ENCODE results near the gene AP4E1.
"Not testable (repeated sequence)": the region's sequence is repeated elsewhere in the genome, so short reads cannot be mapped to it uniquely, and the experiment has no call there.

AP4E1 gene

GRCh38 chr15:50944672-50945071 is 36.2 kb downstream of the AP4E1 start:
- no peak for DNase-seq (ENCODE audit: low read depth in 2 of 2, low spot score in 1 of 2)

GRCh38 chr15:50945725-50946124 is 37.2 kb downstream of the AP4E1 start:
- no peak for DNase-seq (ENCODE audit: low read depth in 2 of 2, low spot score in 1 of 2)

GRCh38 chr15:50950745-50951144 is 42.3 kb downstream of the AP4E1 start:
- DNase-seq (ENCODE audit: low read depth in 2 of 2, low spot score in 1 of 2) = not testable (repeated sequence)

GRCh38 chr15:50953302-50953701 is 44.8 kb downstream of the AP4E1 start:
- no peak for DNase-seq (ENCODE audit: low read depth in 2 of 2, low spot score in 1 of 2)

- DNase-seq (ENCODE audit: low read depth in 2 of 2, low spot score in 1 of 2) = not testable (repeated sequence)
These were observed 46.4 kb downstream of the AP4E1 start for GRCh38 chr15:50954837-50955236.

- DNase-seq (ENCODE audit: low read depth in 2 of 2, low spot score in 1 of 2) = no peak
These were observed 51.2 kb downstream of the AP4E1 start for GRCh38 chr15:50959717-50960116.

GRCh38 chr15:50964075-50964474 is 55.6 kb downstream of the AP4E1 start:
- no peak for DNase-seq (ENCODE audit: low read depth in 2 of 2, low spot score in 1 of 2)

- DNase-seq (ENCODE audit: low read depth in 2 of 2, low spot score in 1 of 2) = no peak
These were observed 59.9 kb downstream of the AP4E1 start for GRCh38 chr15:50968353-50968752.

GRCh38 chr15:50970524-50970923 is 62.0 kb downstream of the AP4E1 start:
- no peak for DNase-seq (ENCODE audit: low read depth in 2 of 2, low spot score in 1 of 2)

- no peak for DNase-seq (ENCODE audit: low read depth in 2 of 2, low spot score in 1 of 2)
These were observed 62.6 kb downstream of the AP4E1 start for GRCh38 chr15:50971115-50971514.

- DNase-seq (ENCODE audit: low read depth in 2 of 2, low spot score in 1 of 2) = no peak
These were observed 63.1 kb downstream of the AP4E1 start for GRCh38 chr15:50971542-50971941.

GRCh38 chr15:50973605-50974004 is 65.1 kb downstream of the AP4E1 start:
- DNase-seq (ENCODE audit: low read depth in 2 of 2, low spot score in 1 of 2) = no peak

GRCh38 chr15:50977162-50977561 is 68.7 kb downstream of the AP4E1 start:
- no peak for DNase-seq (ENCODE audit: low read depth in 2 of 2, low spot score in 1 of 2)

- DNase-seq (ENCODE audit: low read depth in 2 of 2, low spot score in 1 of 2) = no peak
These were observed 70.1 kb downstream of the AP4E1 start for GRCh38 chr15:50978580-50978979.

- no peak for DNase-seq (ENCODE audit: low read depth in 2 of 2, low spot score in 1 of 2)
These were observed 70.6 kb downstream of the AP4E1 start for GRCh38 chr15:50979041-50979440.

- DNase-seq (ENCODE audit: low read depth in 2 of 2, low spot score in 1 of 2) = no peak
These were observed 85.1 kb downstream of the AP4E1 start for GRCh38 chr15:50993598-50993997.

GRCh38 chr15:50996641-50997040 is 88.2 kb downstream of the AP4E1 start:
- DNase-seq (ENCODE audit: low read depth in 2 of 2, low spot score in 1 of 2) = no peak

- no peak for DNase-seq (ENCODE audit: low read depth in 2 of 2, low spot score in 1 of 2)
These were observed 89.0 kb downstream of the AP4E1 start for GRCh38 chr15:50997371-50998051.

GRCh38 chr15:51004103-51004551 is 95.6 kb downstream of the AP4E1 start:
- no peak for DNase-seq (ENCODE audit: low read depth in 2 of 2, low spot score in 1 of 2)

- DNase-seq (ENCODE audit: low read depth in 2 of 2, low spot score in 1 of 2) = no peak
These were observed 98.0 kb downstream of the AP4E1 start for GRCh38 chr15:51006336-51006985.

GRCh38 chr15:51007131-51007666 is 98.7 kb downstream of the AP4E1 start:
- no peak for DNase-seq (ENCODE audit: low read depth in 2 of 2, low spot score in 1 of 2)

GRCh38 chr15:51011212-51011611 is 102.7 kb downstream of the AP4E1 start:
- no peak for DNase-seq (ENCODE audit: low read depth in 2 of 2, low spot score in 1 of 2)

- no peak for DNase-seq (ENCODE audit: low read depth in 2 of 2, low spot score in 1 of 2)
These were observed 108.1 kb downstream of the AP4E1 start for GRCh38 chr15:51016615-51017014.
